Measurements from ENCODE around the gene GLP1R. TPM values are rescaled to one million over a fixed set of nuclear protein-coding genes. Genes with fewer than 3 reads are reported as not detected.

The GLP1R gene
- total RNA-seq, 4 donors from 2014 or later: not detected

- Histone ChIP-seq H3K4me1 (no peaks in the 10 kb centered on the region), H3K27ac (no peak overlapping the region), H3K4me3 (no peak overlapping the region), H3K27me3 (peaks cover 0 to 4% (median 3%) of the 10 kb centered on the region in 3 donors), H3K36me3 (no peaks in the 10 kb centered on the region), H3K9me3 (no peaks in the 10 kb centered on the region)
- no peak for DNase-seq
- in situ Hi-C loops (cut with MboI; ENCODE audit: low sequenced_read_pairs in 4 of 4): no loop called here
- TF ChIP-seq CTCF (IDR thresholded peaks at IDR 0.05 in 4 of 5, conservative IDR thresholded peaks at IDR 0.05 in 1 of 5): no peak
- no peak for TF ChIP-seq POLR2A (IDR thresholded peaks at IDR 0.05)
- no peak for ATAC-seq
- intact Hi-C loops (cut with DNase I; ENCODE audit: low total_unique reads): no loop called here
Observed at GRCh38 chr6:39062014-39062740, 13.6 kb downstream of the GLP1R start.

- intact Hi-C loops (cut with DNase I; ENCODE audit: low total_unique reads): no loop called here
- Histone ChIP-seq H3K27me3 (peaks cover 0 to 4% (median 3%) of the 10 kb centered on the region in 3 donors), H3K9me3 (no peaks in the 10 kb centered on the region), H3K4me1 (no peaks in the 10 kb centered on the region), H3K36me3 (no peaks in the 10 kb centered on the region), H3K27ac (no peak overlapping the region), H3K4me3 (no peak overlapping the region)
- no peak for TF ChIP-seq CTCF (IDR thresholded peaks at IDR 0.05 in 4 of 5, conservative IDR thresholded peaks at IDR 0.05 in 1 of 5)
- TF ChIP-seq POLR2A (IDR thresholded peaks at IDR 0.05): no peak
- DNase-seq (no peak), ATAC-seq (no peak)
- in situ Hi-C loops (cut with MboI; ENCODE audit: low sequenced_read_pairs in 4 of 4): no loop called here
Observed at GRCh38 chr6:39063526-39063925, 14.9 kb downstream of the GLP1R start.

- DNase-seq (no peak), ATAC-seq (no peak)
- Histone ChIP-seq H3K36me3 (no peaks in the 10 kb centered on the region), H3K9me3 (no peaks in the 10 kb centered on the region), H3K4me3 (no peak overlapping the region), H3K4me1 (no peaks in the 10 kb centered on the region), H3K27ac (no peak overlapping the region), H3K27me3 (peaks cover 0 to 4% (median 3%) of the 10 kb centered on the region in 3 donors)
- in situ Hi-C loops (cut with MboI; ENCODE audit: low sequenced_read_pairs in 4 of 4): no loop called here
- intact Hi-C loops (cut with DNase I; ENCODE audit: low total_unique reads): no loop called here
- no peak for TF ChIP-seq CTCF (IDR thresholded peaks at IDR 0.05 in 4 of 5, conservative IDR thresholded peaks at IDR 0.05 in 1 of 5)
- TF ChIP-seq POLR2A (IDR thresholded peaks at IDR 0.05): no peak
Observed at GRCh38 chr6:39065561-39065960, 17.0 kb downstream of the GLP1R start.

- Histone ChIP-seq H3K4me1 (no peaks in the 10 kb centered on the region), H3K27ac (no peak overlapping the region), H3K36me3 (no peaks in the 10 kb centered on the region), H3K27me3 (peaks cover 0 to 4% (median 3%) of the 10 kb centered on the region in 3 donors), H3K4me3 (no peak overlapping the region), H3K9me3 (no peaks in the 10 kb centered on the region)
- no peak for TF ChIP-seq POLR2A (IDR thresholded peaks at IDR 0.05)
- TF ChIP-seq CTCF (IDR thresholded peaks at IDR 0.05 in 4 of 5, conservative IDR thresholded peaks at IDR 0.05 in 1 of 5): no peak
- intact Hi-C loops (cut with DNase I; ENCODE audit: low total_unique reads): no loop called here
- DNase-seq (no peak), ATAC-seq (no peak)
- in situ Hi-C loops (cut with MboI; ENCODE audit: low sequenced_read_pairs in 4 of 4): no loop called here
Observed at GRCh38 chr6:39068391-39068790, 19.8 kb downstream of the GLP1R start.

GRCh38 chr6:39072830-39073229 lies 24.2 kb downstream of the GLP1R start:
- Histone ChIP-seq H3K36me3 (no peaks in the 10 kb centered on the region), H3K27ac (no peak overlapping the region), H3K4me1 (no peaks in the 10 kb centered on the region), H3K4me3 (no peak overlapping the region), H3K27me3 (no peaks in the 10 kb centered on the region), H3K9me3 (no peaks in the 10 kb centered on the region)
- TF ChIP-seq POLR2A (IDR thresholded peaks at IDR 0.05): no peak
- TF ChIP-seq CTCF (IDR thresholded peaks at IDR 0.05 in 4 of 5, conservative IDR thresholded peaks at IDR 0.05 in 1 of 5): no peak
- ATAC-seq (no peak), DNase-seq (no peak)
- in situ Hi-C loops (cut with MboI; ENCODE audit: low sequenced_read_pairs in 4 of 4) (no loop called here), intact Hi-C loops (cut with DNase I; ENCODE audit: low total_unique reads) (no loop called here)

Data from gastrocnemius medialis (tissue), 4 donors.